NCI-H748 treated with DMSO at 0.1 percent for 48 hours (cell line): ENCODE data around the gene PTK7.
A peak's percentile ranks its signal among the peaks of the same experiment; 100 is the strongest.
"Not testable (repeated sequence)": the region's sequence is repeated elsewhere in the genome, so short reads cannot be mapped to it uniquely, and the experiment has no call there.

Experiments
- DNase-seq: peaks from one replicate; lab custom pipeline; 2025; lab: John Stamatoyannopoulos, UW

The PTK7 gene

GRCh38 chr6:43054206-43054943, 21.7 kb upstream of the PTK7 start:
- no peak for DNase-seq

- no peak for DNase-seq
Observed at GRCh38 chr6:43055966-43056365, 20.1 kb upstream of the PTK7 start.

GRCh38 chr6:43058531-43058930, 17.6 kb upstream of the PTK7 start:
- DNase-seq, result no peak

GRCh38 chr6:43059168-43060033, 16.7 kb upstream of the PTK7 start, which contains the start of the genes KLC4 and MRPL2:
KLC4 (plus strand) TSS chr6:43059631; CDS start chr6:43061336, 1,705 bp downstream.
MRPL2 (minus strand) TSS chr6:43059434; CDS start chr6:43059381, 53 bp downstream.
- peak; percentile 97 for DNase-seq

- DNase-seq, result peak; percentile 35
Observed at GRCh38 chr6:43060034-43060754, 15.9 kb upstream of the PTK7 start.

GRCh38 chr6:43060755-43061633, 15.1 kb upstream of the PTK7 start:
- no peak for DNase-seq

GRCh38 chr6:43061861-43062260, 14.3 kb upstream of the PTK7 start:
- no peak for DNase-seq

- no peak for DNase-seq
Observed at GRCh38 chr6:43062818-43063217, 13.3 kb upstream of the PTK7 start.

- DNase-seq, result peak; percentile 17
Observed at GRCh38 chr6:43070028-43070632, 6.0 kb upstream of the PTK7 start.

GRCh38 chr6:43074847-43075669, 1.1 kb upstream of the PTK7 start:
- no peak for DNase-seq

- peak; percentile 56 for DNase-seq
Observed at GRCh38 chr6:43076464-43077332, 584 bp downstream of the PTK7 start.

- DNase-seq, result no peak
Observed at GRCh38 chr6:43077333-43077809, 1.3 kb downstream of the PTK7 start.

- no peak for DNase-seq
Observed at GRCh38 chr6:43077981-43078511, 1.9 kb downstream of the PTK7 start.

- no peak for DNase-seq
Observed at GRCh38 chr6:43078691-43079090, 2.6 kb downstream of the PTK7 start.

- DNase-seq, result no peak
Observed at GRCh38 chr6:43081043-43081442, 4.9 kb downstream of the PTK7 start.

GRCh38 chr6:43081922-43082321, 5.8 kb downstream of the PTK7 start:
- not testable (repeated sequence) for DNase-seq

- no peak for DNase-seq
Observed at GRCh38 chr6:43082806-43083655, 6.9 kb downstream of the PTK7 start.
